DOHH2 (cell line): ENCODE results near the gene KRTAP5-2.

Experiments
- CTCF ChIP-seq: fragments of 200-600 bp; sonication (generic); IDR thresholded peaks from one replicate; pipeline ENCODE4 v1.5.1; 2014; ENCODE audit warnings: antibody characterized with exemption, mild to moderate bottlenecking, low read depth, low read length; ENCODE audit not compliant: poor library complexity, severe bottlenecking
- EZH2phosphoT487 ChIP-seq: fragments of 200-600 bp; sonication (generic); IDR thresholded peaks from 2 replicates; pipeline ENCODE4 v1.6.1; 2017; ENCODE audit warnings: borderline replicate concordance, mild to moderate bottlenecking, antibody characterized with exemption, low read length, moderate library complexity, mixed read lengths

GRCh38 chr11:1567721-1568100 is 30.4 kb downstream of the KRTAP5-2 start:
- TF ChIP-seq CTCF: no peak
- TF ChIP-seq EZH2phosphoT487: no peak
